AG08395 (cell line): ENCODE data around the gene POLR1H.
A peak's percentile ranks its signal among the peaks of the same experiment; 100 is the strongest.

Experiments used
- DNase-seq: peaks from one replicate; pipeline ENCODE4 v3.0.0; 2012; ENCODE audit warnings: mixed read lengths, low spot score

Gene POLR1H

DNA sequence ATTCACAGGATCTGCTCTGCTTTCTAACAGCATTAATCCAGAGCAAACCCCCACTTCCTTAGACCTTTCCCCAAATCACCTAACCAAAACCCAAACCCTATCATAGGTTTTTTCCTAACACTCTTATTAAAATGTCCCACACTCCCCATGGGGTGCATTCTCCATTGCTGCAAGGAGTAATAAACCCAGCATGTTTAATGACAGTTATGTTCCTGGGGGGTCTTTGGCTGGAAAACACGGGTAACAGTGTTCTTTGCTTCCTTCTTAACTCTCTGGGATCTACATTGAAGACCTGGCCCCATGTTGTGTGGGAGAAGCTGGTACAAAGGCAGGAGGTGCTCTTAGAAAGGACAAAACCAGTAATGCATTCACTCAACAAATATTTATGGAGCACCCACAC is 35.8 kb downstream of the POLR1H start:
- no peak for DNase-seq

DNA sequence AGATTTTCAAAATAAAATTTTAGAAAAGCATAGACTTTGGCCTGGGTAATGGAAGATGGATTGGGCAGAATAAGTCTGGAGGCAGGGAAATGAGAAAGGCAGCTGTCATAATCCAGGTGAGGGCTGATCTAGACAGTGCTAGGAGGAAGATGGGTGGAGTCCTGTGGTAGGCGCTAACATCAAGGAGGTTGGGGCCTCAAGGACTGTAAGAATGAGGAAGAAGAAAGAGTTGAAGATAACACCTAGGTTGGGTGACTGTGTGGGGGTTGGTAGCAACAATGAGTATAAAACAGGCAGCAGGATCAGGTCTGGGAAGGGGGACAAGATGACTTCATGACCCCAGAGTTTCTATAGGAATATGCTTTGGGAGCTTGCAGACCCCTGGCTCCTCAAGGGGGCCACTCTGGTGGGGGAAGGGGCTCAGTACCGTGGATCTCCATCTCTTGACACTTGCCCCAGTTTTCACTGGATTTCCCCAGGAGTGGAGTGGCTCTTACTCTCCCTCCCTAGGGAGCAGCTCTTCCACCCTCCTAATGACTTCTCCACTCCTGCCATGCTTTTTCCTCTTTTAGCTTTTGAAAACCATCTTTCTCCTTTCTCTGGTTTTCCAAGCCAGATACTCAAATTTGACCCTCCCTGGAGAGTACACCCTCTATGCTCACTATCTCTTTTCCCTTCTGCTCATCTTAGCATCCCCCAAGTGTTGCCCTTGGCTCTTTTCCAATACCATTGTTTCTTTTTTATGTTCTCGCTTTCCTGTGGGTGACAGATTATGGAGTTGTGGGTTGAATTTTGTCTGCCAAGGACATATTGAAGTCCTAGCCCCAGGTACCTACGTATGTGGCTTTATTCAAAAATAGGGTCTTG is 37.1 kb downstream of the POLR1H start:
- no peak for DNase-seq

DNA sequence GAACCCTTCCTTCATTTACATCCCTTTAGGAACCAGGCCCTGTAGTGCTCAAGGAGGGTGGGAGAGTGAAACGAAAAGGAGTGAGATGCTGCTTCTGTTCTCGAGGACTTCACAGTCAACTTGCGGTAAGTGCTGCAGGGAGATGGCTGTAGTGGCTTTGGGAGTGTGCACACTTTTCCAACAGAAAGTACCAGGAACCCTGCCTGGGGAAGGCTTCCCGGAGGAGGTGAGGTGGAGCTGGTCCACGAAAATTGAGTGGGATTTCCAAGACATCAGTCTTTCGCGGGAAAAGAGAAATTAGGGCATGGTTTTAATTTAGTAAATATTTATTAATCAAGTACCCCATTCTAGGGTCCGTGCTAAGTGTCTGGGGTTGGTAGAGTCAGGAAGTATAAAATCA is 39.1 kb downstream of the POLR1H start:
- DNase-seq, result no peak

DNA sequence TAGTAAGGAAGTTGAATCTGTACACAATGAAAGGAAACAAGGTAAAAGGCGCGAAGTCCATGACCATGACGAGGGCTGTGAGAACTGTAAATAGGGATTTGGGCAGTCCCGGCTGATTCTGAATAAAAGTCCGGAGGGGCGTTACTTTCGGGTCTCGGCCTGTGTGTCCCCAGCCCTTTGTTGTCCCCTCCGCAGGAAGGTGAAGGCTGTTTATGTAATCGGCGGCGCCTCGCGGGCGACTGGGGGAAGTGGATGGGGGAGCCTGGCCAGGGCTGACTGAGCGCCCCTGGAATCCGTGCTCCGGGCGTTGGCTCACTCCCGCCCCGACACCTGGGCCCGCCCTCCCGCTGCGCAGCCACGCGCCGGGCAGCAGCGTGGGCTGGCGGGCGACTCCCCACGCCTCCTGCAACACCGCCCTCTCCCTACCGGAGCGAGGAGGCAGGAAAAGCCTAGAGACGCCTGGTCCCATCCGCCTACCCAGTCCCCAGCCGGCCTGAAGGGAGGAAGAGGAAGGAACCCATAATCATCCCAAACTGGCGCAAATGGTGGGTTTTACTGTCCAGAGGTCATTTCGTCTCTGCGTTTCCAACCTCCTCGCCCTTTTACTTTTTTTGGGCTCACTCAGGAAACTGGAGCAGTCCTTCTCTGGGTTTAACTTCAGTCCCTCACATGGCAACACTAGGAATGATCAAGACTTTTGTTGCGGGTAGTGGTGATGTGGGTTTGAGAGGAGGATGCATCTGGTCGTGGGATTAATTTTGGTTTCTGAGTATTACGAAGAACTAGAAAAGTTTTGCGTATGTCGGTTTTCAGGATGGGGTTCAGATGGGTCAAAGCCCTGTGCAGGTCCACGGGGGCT is 39.7 kb downstream of the POLR1H start:
- DNase-seq, result peak; percentile 13

DNA sequence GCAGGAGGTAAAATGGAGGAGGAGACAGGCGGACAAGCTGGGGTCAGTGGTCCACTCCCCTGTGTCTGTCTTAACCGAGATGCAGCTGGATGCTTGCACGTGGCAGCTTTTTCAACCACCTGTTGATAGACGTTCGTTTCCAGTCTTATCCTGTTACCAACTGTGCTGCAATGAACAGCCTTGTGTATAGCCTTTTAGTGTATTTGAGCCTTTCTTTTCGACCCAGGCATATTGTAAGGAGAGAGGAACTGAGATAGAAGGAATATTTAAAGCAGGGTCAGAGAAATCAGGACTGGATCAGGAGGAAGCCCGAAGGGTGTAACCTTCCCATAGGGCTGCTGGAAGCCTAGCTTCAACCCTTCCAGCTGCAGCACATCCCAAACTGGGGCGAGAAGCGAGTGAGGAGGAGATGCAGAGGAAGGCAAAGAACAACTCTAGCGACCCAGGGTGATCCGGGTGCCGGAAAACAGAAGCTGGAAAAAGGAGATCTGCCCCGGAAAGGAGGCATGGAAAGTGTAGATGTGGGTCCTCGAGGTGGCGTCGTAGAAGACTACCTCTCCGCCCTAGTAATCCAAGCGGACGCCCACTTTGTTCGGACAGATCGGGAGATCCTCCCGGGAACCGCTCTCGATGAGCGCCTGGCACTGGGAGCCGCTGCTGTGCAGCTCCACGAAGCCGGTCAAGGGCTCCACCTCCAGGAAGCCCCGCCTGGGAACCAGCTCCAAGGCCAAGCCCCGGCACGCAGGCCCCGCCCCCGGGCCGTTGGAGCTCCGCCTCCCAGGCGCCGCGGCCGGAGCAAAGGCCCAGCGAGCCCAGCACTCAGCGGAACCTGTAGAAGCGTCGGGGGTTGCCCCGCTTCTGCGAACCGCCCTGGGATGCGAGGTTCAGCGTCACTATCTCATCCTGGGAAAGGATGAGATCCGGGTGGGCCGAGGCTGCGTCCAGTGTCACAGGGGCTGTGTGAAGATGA is 40.7 kb downstream of the POLR1H start:
- peak; percentile 96 for DNase-seq

DNA sequence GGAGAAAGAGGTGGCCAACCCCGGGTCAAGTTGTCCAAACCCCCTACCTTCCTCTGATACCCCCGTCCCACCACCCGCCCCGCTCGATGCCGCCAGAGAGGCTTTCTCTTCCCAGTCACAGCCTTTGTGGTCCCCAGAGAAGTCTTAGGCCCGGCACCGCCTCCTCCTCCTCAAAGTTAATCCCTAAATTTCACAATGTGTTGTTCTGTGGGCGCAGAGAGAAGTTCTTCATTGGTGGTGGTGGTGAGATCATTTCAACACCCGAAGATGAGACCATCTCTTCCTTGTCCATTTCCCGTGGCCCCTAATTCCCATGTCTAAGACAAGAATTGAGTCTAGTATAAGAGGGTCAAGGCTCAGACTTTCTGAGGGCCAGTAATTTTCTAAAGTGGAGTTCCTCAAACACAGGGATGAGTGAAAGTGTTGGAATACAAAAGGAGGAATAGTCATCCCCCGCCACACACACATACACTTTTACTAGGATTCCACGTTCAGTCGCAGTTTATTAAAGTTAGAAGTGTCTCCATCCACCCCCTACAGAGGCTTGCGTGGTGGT is 41.4 kb downstream of the POLR1H start:
- DNase-seq, result peak; percentile 19

DNA sequence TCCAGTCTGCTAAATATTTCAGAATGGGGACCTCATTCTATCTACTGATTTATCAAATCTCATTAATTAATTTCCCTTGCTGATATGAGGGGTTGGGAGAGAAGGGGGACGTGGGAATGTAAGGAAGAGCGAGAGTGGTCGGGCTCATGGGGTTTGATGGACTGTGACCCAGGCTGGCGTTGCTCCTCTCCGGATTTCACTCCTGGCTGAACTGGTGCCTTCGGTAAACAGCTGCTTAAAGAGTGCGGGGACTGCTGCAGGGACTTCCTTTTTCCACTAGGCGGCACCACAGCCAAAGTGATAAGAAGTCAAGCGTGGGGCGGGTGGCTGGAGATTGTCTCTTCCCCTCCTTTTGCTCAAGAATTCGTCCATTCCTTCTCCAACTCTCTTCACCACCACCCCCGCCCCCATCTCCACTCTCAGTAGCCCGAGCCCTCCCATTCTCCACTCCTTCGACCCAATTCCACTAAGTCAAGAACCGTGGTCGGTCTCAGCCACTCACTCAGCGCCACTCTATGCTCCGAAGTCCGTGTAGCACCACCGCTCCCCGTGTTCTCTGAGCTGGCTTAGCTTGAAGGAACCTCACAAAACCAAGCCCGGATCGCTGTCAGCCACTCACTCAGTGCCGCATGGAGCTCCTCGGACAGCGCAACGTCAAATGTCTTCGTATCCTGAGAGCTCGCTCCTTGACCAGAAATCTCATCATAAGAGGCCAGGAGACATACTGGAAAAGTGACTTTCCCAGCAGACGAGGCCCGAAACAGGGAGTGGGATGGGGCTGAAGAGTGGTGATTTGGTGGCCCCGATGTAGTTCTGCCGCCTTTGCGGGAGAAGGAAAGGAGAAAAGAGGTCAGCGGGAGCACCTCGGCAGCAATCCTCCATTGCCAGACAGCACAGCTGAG is 42.2 kb downstream of the POLR1H start:
- DNase-seq, result peak; percentile 90

DNA sequence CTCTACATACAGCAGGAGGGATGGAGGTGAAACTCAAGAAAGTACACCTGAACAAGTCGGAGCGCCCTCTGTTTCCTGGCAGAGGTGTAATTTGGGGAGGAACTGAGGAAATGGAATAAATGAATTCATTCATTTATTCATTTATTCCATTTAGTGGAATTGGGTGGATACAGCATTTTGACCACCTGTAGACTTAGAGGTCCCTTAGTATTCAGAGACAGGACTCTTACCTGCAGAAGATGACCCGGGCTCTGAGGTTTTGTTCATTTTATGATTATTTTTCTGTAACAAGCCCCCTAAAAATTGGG is 42.8 kb downstream of the POLR1H start:
- no peak for DNase-seq

DNA sequence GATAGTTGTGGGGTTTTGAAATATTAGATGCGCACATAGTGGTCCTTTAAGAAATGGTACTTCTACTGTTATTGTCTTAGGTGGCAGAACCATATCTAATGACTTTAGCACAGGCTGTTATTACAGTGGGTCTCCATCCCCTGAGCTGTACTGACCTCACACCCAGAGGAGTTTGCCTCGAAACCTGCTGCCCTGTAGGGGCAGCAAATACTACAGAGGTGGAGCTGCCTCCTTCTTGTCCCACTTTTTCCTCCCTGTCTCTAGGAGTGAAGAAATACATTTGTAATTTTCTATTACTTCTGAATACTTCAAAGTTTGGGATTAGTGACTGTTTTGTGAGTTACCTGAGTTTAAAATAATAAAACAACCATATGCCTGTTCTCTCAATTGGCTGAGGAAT is 43.6 kb downstream of the POLR1H start:
- DNase-seq, result no peak

DNA sequence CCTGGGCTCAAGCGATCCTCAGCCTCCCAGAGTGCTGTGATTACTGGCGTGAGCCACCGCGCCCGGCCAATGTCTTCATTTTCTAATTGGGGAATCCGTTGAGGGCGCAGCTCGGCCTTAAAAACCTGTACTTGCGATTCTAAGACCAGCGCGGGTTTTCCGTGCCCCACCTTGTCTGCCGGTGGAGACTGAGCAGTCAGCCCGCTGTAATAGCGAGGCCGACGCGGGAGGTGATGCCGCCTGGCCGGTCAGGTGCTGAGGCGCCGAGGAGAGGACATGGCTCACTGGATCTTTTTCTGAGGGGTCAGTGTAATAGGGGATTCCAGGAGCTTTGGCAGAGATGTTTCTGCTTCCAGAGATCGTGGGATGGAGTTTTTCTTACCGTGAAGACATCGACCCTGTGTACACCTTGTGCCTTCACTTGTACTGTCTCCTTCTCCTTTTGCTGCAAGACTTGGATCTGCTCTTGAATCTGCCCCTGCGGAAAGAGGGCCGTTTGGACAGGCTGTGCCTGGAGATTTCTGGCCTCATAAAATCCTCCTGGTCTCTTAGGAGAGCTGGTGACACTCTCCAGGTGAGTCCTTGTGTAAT is 50.3 kb downstream of the POLR1H start:
- no peak for DNase-seq

DNA sequence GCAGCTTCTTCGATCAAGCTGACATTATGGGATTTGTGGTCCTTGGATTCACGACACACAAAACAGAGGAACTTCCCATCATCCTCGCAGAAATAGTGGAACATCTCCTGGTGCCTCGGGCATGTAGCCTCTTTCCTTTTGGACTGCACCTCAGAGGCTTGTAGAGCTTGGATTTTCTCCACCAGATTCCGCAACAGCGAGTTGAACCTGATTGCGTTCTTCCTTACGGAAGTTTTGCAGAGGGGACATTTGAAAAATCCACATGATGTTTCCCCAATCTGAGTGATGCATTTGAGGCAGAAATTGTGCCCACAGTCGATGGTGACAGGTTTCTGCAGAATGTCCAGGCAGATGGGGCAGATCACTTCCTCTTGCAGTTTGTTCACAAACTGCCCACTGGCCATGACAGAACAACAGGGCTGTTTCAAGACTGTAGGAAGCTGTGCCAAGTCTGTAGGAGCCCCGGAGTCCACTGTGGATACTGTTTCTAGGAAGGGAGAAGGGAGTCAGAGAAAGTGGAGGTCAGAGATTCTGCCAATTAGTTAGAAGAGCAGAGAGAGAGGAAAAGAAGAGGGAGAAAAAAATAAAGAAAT is 51.4 kb downstream of the POLR1H start:
- DNase-seq, result no peak

DNA sequence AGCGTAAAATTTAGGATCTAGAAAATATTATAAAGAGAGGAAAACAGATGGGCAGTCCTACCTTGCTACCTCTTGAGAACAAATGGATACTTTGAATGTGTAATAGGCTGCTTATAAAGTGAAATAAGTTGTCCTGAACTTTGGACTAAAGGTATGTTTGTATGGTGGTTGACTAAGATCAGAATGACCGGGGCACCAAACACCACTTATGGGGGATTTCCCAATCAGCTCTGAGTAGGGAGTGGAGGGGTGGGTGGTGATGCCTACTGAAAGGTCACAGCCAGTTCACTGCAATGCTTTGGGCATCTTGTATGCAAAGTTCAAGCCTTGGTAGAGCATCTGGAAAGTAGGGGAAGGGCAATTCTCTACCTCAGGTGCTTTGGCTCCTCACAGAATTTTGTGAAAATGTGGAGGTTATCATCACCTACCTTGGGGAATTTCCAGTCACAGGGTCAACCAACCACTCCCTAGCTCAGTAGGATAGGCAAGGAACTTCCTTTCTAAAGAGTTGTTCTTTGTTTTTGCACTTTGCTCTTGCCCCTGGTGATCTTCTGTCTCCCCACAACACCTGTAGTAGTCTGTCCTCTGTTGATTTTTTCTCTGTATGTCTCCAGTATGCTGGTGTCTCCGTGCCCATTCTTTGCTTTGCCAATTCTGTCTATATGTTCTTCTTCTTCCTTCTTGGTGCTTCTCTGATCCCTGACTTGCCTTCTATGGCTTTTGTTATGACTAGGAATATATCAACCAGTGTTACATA is 52.1 kb downstream of the POLR1H start, which contains the start of gene TRIM31:
Gene TRIM31, minus strand, starts transcription at position 88 of the 757 bp plus-strand sequence. CDS start 285 bp downstream, outside the sequence.
- no peak for DNase-seq

DNA sequence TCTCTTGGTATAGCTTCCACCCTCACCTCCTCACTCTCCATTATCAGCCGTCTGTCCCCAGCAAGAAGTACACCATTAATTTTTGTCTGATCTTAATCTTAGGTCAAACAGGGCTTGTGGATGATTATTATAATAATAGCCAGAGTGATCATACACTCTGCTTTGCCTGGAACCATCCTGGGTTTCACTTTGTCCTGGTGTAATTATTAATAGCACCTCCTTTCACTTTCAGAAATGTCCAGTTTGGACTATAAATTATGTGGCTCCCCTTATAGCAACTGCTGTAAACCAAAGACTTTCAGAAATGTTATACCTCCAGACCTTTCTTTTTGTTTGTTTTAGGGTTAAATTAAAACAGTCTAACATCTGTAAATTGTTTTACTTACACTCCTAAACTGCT is 52.8 kb downstream of the POLR1H start:
- no peak for DNase-seq
